ENCODE data around the gene GIPC3.

GRCh38 chr19:3556423-3556977, 28.8 kb upstream of the GIPC3 start:
- no peak for TF ChIP-seq CTCF (IDR thresholded peaks at IDR 0.05; ENCODE audit: control extremely low read depth in 1 of 3, insufficient read depth in 1 of 3, low read depth in 1 of 3, low read length in 3 of 3)
- TF ChIP-seq GTF2F1 (IDR thresholded peaks at IDR 0.05; ENCODE audit: borderline replicate concordance, low read depth, low read length) = no peak
